GM12873 (cell line): Measurements from ENCODE around the gene AXIN1.

ENCODE experiments used
- TF ChIP-seq, protein P1 (sequence below): IDR thresholded peaks from 2 replicates; pipeline ENCODE4 v1.5.1; 2012; ENCODE audit warnings: low read depth, mild to moderate bottlenecking, moderate library complexity, low read length, control low read depth; ENCODE audit not compliant: insufficient read depth; ENCODE audit errors: missing control alignments

Gene AXIN1

DNA sequence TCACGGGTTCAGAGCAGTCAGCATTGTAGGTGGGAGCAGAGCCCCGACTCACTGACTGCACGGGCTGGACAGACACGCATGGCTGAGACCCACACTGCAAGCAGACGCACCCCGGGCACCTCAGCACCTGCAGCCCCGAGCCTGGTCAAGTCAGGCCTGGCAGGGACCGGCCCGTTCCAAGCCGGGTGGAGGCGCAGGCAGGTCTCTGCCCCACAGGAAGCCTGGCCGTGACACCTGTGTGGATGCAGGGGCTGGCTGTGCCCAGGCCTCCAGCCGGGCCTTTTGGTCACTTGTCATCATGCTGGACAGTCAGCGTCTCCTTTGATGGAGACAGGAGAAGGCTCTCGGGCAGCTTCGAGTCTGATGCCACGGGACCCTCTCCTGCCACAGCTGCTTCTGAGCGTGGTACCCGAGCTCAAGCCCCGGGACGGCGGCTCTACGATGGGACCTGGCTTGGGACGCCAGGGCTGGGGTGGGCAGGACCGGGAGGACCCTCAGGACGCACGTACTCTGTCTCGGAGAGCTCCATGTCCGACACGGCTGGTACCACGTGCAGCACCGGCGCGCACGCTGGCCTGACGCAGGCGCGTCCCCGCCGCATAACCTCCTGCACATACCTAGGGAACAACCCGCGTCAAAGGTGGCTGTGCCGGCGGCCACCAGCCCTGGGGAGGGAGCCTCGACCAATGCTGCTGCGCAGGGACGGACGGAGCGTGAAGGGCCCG is 61.7 kb downstream of the AXIN1 start:
- TF ChIP-seq, protein P1, sequence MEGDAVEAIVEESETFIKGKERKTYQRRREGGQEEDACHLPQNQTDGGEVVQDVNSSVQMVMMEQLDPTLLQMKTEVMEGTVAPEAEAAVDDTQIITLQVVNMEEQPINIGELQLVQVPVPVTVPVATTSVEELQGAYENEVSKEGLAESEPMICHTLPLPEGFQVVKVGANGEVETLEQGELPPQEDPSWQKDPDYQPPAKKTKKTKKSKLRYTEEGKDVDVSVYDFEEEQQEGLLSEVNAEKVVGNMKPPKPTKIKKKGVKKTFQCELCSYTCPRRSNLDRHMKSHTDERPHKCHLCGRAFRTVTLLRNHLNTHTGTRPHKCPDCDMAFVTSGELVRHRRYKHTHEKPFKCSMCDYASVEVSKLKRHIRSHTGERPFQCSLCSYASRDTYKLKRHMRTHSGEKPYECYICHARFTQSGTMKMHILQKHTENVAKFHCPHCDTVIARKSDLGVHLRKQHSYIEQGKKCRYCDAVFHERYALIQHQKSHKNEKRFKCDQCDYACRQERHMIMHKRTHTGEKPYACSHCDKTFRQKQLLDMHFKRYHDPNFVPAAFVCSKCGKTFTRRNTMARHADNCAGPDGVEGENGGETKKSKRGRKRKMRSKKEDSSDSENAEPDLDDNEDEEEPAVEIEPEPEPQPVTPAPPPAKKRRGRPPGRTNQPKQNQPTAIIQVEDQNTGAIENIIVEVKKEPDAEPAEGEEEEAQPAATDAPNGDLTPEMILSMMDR, result no peak

DNA sequence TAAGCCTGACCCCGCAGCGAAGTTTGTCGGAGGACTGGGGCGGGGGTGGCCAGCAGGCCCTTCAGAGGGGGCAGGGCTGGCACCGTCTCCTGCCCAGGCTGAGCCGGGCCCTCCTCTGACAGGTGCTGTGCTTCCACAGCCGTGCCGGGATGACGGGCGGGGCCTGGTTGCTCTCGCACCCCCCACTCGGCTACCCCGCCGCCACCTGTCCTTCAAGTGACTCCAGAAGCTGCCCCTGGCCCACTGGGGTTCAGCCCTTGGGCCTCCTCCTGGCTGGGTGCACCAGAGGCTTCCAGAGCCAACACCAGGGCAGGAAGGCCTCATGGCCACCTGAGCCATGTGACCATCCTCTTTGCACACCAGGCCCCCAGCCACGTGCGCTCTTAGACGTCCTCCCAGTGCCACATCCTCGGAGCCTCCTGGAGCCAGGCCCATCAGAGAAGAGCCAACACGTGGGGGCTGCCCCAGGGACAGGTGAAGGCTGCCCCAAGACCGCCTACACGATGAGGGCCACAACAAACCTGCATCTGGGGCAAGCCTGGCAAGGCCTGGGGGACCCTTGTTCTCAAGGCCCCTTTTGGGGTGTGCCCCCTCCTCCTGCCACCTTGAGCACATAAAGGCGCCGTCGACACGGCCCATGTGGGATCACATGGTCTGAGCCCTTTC is 62.4 kb downstream of the AXIN1 start:
- TF ChIP-seq, protein P1, result no peak

DNA sequence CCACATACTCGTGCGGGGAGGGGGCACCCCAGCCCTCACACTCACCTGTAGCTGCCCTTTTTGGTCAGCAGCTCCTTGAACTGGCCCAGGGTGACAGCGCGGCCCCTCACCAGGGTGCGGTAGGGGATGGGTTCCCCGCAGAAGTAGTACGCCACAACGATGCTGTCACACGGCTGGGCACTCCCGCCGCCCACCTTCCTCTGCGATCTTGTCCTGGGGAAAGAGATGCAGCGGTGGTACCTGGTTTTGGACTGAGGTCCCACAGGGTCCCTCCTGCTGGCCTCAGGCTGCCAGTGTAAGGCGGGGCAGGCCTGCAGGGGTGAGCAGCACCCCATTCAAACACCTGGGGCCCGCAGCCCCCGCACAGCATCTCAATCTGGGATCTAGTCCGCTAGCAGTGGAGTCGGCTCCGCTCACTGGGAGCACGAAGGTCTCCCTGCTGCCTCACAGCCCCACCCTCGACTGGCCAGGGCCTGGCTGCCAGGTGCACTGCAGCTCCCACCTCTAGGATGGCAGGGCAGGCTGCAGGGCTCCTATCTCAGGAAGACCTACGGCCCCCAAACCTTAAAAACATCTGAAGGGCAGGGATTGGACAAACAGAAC is 63.0 kb downstream of the AXIN1 start:
- TF ChIP-seq, protein P1, result no peak

DNA sequence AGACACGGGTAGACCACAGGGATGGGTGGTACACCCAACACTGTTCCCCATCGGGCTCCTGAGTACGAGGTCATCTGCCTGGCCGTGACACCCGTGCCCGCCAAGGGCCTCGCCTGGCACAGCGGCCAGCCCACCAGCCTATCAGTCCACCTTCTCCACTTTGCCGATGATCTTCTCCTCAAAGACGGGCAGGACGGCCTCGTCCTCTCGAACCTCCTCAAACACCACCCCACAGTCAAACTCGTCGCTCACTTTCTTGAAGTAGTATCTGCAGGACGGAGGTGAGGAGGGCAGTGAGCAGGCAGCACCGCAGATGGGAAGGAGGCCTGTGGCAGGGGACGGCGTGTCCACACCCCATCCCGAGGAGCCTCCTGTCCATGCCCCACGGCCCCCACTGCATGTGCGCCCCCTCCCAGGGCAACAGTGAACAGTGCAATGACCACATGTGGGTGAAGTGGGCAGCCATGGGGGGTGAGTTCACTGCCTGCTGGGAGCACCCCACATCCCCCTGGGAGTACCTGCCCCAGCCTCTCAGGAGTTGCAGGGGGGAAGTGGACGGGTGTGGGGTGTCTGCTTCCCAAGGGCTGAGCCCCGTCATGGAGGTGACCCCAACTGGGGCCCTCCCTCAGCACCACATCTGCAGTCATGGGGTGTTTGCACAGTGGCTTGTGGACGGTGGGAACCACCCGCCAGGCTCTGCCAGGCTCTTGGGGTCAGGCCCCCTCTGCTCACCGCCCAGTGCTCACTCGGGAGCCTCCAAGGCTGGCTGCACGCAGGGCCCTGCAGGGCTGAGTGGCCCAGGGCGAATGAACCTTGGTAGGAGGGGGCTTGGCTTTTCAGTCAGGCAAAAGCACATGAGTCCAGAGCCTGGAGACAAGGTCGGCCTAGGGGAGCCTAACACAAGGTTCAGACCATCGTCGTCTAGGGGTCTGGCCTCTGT is 64.3 kb downstream of the AXIN1 start:
- TF ChIP-seq, protein P1, result no peak

DNA sequence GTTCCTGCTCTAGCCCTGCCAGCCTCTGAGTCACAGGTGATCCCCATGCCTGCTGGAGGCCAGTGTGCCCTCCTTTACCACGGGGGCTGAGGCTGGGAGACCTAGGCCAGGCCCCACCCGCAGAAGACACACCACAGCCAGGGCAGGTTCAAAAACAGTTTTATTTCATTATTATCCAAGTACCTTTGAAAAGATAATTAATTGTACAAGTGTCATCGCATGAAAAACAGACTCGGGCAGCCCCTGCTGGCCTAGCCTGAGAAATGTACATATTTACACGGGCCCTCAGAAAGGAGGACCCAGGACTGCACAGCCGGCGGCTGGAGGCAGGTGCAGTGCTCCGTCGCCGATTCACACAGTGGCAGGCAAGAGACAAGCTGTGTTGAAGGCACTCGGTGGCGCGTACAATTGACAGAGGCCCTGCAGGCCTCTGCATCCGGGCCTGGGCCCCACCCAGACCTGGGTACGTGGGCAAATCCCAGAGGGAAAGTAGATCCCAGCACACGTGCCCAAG is 65.2 kb downstream of the AXIN1 start:
- TF ChIP-seq, protein P1, result peak; percentile 15

DNA sequence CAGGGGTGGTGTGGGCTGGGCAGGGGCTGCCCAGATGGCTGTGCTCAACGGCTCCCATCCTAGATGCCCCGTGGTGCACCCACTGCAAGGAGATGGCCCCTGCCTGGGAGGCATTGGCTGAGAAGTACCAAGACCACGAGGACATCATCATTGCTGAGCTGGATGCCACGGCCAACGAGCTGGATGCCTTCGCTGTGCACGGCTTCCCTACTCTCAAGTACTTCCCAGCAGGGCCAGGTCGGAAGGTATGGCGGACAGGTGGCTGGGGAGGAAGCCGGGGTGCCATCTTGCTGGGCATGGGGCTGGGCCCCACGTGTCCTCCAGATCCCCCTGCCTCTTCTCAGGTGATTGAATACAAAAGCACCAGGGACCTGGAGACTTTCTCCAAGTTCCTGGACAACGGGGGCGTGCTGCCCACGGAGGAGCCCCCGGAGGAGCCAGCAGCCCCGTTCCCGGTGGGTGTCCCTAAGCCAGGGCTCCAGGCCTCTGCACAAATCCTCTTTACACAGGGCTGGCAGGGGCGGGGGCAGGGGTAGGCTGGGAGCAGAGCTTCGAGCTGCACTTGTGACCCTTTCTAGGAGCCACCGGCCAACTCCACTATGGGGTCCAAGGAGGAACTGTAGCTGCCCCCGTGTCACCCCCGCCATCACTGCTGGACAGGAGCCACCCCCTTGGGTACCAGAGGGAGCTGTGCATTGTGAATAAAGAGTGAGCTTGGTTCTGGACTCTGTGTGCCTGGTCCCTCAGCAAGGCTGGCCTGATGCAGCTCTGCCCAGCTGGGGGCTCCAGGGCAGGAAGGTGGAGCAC is 65.8 kb downstream of the AXIN1 start:
- TF ChIP-seq, protein P1, result no peak
